KMS-11 (cell line): Measurements from ENCODE around the gene RNF13.

Experiments used
- H2AFZ ChIP-seq: fragments of 200-600 bp; sonication (generic); 2 replicates; pipeline ENCODE4 v1.6.1; 2016; ENCODE audit warnings: antibody characterized with exemption, mixed run types, low read depth
- H3K27ac ChIP-seq: fragments of 200-600 bp; sonication (generic); 2 replicates; pipeline ENCODE4 v1.6.1; 2016; ENCODE audit warnings: mild to moderate bottlenecking, mixed run types
- H3K27me3 ChIP-seq: fragments of 200-600 bp; sonication (generic); 2 replicates; pipeline ENCODE4 v1.6.1; 2017; ENCODE audit warnings: mild to moderate bottlenecking, low read depth, mixed run types, moderate library complexity; ENCODE audit not compliant: insufficient read depth
- H3K36me3 ChIP-seq: fragments of 200-600 bp; sonication (generic); 2 replicates; pipeline ENCODE4 v1.6.1; 2017; ENCODE audit warnings: mild to moderate bottlenecking, mixed run types; ENCODE audit not compliant: insufficient read depth
- H3K4me1 ChIP-seq: fragments of 200-600 bp; sonication (generic); 2 replicates; pipeline ENCODE4 v1.6.1; 2016; ENCODE audit warnings: mild to moderate bottlenecking, low read depth, mixed run types; ENCODE audit not compliant: poor library complexity, severe bottlenecking
- H3K4me2 ChIP-seq: fragments of 200-600 bp; sonication (generic); 2 replicates; pipeline ENCODE4 v1.7.0; 2016; ENCODE audit warnings: mild to moderate bottlenecking, mixed run types
- H3K4me3 ChIP-seq: fragments of 200-600 bp; sonication (generic); IDR thresholded peaks from 2 replicates; pipeline ENCODE4 v1.6.1; 2017; ENCODE audit warnings: low read depth, low read length, mixed read lengths; ENCODE audit not compliant: insufficient read depth
- H3K79me2 ChIP-seq: fragments of 200-600 bp; sonication (generic); 2 replicates; pipeline ENCODE4 v1.6.1; 2016; ENCODE audit warnings: low read depth, mixed run types; ENCODE audit not compliant: insufficient read depth
- H3K9ac ChIP-seq: fragments of 200-600 bp; sonication (generic); 2 replicates; pipeline ENCODE4 v1.6.1; 2016; ENCODE audit warnings: mild to moderate bottlenecking, mixed run types
- H4K20me1 ChIP-seq: fragments of 200-600 bp; sonication (generic); 2 replicates; pipeline ENCODE4 v1.6.1; 2016; ENCODE audit warnings: mild to moderate bottlenecking, mixed run types; ENCODE audit not compliant: insufficient read depth
- TF ChIP-seq, protein P1 (sequence below): fragments of 200-600 bp; sonication (generic); conservative IDR thresholded peaks from 2 replicates; pipeline ENCODE4 v1.6.1; 2017; ENCODE audit warnings: low read depth, mild to moderate bottlenecking, antibody characterized with exemption, low read length, moderate library complexity, mixed read lengths

RNF13 gene

DNA sequence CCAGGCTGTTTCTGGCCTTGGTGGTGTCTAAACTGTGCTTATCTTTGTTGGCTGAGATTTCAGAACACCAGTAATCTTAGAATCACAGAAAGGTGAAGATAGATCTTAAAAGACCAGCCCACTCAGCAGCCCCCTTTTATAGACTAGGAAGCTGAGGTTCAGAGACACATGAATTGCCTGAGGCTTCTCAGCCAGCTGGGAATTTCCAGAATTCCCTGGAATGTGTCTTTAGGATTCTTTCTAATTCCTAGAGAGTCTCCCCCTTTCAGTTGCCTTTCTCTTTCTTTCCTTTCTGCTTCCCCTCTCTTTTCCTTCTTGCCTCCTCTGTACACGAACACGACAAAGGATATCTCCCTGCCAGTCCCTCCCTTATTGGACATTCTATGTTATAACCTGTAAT lies 40.2 kb upstream of the RNF13 start:
- H4K20me1 ChIP-seq: no peaks in the 10 kb centered on the region
- TF ChIP-seq, protein P1, sequence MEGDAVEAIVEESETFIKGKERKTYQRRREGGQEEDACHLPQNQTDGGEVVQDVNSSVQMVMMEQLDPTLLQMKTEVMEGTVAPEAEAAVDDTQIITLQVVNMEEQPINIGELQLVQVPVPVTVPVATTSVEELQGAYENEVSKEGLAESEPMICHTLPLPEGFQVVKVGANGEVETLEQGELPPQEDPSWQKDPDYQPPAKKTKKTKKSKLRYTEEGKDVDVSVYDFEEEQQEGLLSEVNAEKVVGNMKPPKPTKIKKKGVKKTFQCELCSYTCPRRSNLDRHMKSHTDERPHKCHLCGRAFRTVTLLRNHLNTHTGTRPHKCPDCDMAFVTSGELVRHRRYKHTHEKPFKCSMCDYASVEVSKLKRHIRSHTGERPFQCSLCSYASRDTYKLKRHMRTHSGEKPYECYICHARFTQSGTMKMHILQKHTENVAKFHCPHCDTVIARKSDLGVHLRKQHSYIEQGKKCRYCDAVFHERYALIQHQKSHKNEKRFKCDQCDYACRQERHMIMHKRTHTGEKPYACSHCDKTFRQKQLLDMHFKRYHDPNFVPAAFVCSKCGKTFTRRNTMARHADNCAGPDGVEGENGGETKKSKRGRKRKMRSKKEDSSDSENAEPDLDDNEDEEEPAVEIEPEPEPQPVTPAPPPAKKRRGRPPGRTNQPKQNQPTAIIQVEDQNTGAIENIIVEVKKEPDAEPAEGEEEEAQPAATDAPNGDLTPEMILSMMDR: no peak
- H3K4me3 ChIP-seq: no peak overlapping the region
- H3K36me3 ChIP-seq: no peaks in the 10 kb centered on the region
- H3K27me3 ChIP-seq: no peaks in the 10 kb centered on the region
- H3K27ac ChIP-seq: no peak overlapping the region
- no peaks in the 10 kb centered on the region for H3K4me1 ChIP-seq
- no peak overlapping the region for H3K9ac ChIP-seq
- H3K4me2 ChIP-seq: no peak overlapping the region
- H2AFZ ChIP-seq: no peak overlapping the region
- H3K79me2 ChIP-seq: no peaks in the 10 kb centered on the region

DNA sequence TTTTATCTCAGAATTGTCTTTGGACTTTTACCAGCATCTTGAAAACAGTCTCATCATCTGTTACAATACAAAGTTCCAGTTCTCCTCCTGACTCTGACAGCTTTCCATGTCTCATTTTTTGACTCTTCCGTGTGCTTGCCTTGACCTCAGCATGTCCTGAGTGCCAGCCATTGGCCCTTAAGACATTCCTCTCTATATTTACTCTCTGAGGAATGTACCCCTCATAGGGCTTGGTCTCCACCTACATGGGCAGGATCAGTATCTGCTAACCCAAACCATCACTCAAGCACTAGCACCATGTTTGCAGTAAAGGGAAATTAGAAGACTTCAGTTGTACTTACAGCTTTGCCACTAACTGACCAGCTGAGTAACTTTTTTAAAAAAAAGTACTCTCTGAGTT lies 36.8 kb upstream of the RNF13 start:
- no peak overlapping the region for H2AFZ ChIP-seq
- no peak overlapping the region for H3K27ac ChIP-seq
- no peaks in the 10 kb centered on the region for H4K20me1 ChIP-seq
- no peaks in the 10 kb centered on the region for H3K27me3 ChIP-seq
- no peak overlapping the region for H3K9ac ChIP-seq
- no peaks in the 10 kb centered on the region for H3K79me2 ChIP-seq
- TF ChIP-seq, protein P1: no peak
- no peak overlapping the region for H3K4me2 ChIP-seq
- H3K4me1 ChIP-seq: no peaks in the 10 kb centered on the region
- H3K36me3 ChIP-seq: no peaks in the 10 kb centered on the region
- no peak overlapping the region for H3K4me3 ChIP-seq

DNA sequence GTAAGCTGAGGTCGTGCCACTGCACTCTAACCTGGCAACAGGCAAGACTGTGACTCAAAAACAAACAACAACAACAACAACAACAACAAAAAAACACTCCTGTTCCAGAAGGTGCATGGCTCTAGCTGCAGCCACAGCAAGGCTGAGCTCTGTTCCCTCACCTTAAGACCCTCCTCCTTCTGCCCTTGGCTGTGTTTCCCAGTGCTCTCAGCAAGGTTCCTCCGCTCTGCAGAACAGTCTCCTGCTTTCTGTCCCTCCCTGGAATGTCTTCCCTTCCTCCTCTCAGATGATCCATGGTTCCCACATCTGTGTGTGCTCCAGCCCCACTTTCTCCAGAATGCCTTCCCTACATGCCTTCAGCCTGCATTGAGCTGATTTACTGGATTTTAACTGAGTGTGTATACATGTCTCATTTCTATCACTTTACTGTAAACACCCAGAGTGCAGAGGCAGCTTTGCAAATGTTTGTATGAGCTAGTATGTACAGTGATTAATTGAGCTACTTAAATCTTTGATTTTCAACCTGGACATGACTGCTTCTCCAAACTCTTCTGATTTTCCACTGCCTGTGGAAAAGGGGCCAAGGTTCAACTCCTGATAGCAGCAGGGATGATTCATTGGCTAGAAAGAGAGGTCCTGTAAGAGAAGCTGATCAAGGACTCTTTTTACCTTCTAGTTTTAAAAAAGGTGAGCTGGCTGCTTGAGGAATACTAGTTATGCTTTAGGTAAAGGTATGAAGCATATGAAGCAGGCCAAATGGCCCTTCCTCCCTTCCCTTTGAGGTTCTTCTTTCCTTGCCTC lies 35.4 kb upstream of the RNF13 start:
- Histone ChIP-seq H3K4me1 (no peaks in the 10 kb centered on the region), H3K9ac (no peak overlapping the region), H3K36me3 (no peaks in the 10 kb centered on the region), H3K4me3 (no peak overlapping the region), H3K27me3 (no peaks in the 10 kb centered on the region), H3K27ac (no peak overlapping the region), H4K20me1 (no peaks in the 10 kb centered on the region), H3K79me2 (no peaks in the 10 kb centered on the region), H2AFZ (no peak overlapping the region), H3K4me2 (no peak overlapping the region)
- TF ChIP-seq, protein P1: no peak

DNA sequence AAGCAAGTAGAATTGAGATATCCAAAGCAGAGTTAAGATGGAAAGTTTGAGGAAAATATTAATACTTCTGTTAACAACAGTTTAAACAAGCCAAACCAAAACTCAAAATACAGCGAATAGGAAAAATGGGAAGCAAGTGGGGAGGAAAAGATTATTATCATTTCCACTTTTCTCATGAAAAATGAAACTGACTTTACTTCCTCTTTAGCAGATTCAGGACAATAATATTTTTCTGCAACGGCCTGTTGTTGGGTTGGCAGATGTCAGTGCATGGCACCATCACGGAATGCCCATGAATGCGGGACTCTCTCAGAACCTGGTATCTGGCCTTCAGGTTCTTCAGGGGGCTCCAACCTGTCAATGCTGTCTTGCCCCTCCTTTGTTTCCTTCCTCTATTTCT lies 31.8 kb upstream of the RNF13 start:
- no peaks in the 10 kb centered on the region for H3K4me1 ChIP-seq
- H3K27ac ChIP-seq: no peak overlapping the region
- no peak overlapping the region for H3K4me2 ChIP-seq
- no peaks in the 10 kb centered on the region for H3K36me3 ChIP-seq
- no peak overlapping the region for H3K9ac ChIP-seq
- no peak overlapping the region for H3K4me3 ChIP-seq
- H3K27me3 ChIP-seq: no peaks in the 10 kb centered on the region
- TF ChIP-seq, protein P1: no peak
- H2AFZ ChIP-seq: no peak overlapping the region
- H3K79me2 ChIP-seq: no peaks in the 10 kb centered on the region
- H4K20me1 ChIP-seq: no peaks in the 10 kb centered on the region
